ENCODE measurements around the gene RAB4B. TPM values are rescaled to one million over a fixed set of nuclear protein-coding genes. Genes with fewer than 3 reads are reported as not detected.

The RAB4B gene
- total and polyA plus RNA-seq, 12 donors: 25.8 to 135 (median 68.2) TPM

Other genes with a start within 250 kb of the RAB4B start
- gene SHKBP1, start 201.4 kb upstream of the RAB4B start, total RNA-seq: 10 to 100 TPM; 12.5 to 96.3 (median 49.7) TPM
- 100 to 1,000 TPM in 2 of 3 donors, 10 to 100 TPM in 1; 17.8 to 157 (median 118) TPM for gene SHKBP1, start 201.4 kb upstream of the RAB4B start, polyA plus RNA-seq
- 100 to 1,000 TPM in 6 of 9 donors, 10 to 100 TPM in 3; 17.7 to 205 (median 118) TPM for gene LTBP4, start 176.9 kb upstream of the RAB4B start, total RNA-seq
- 100 to 1,000 TPM in 2 of 3 donors, 10 to 100 TPM in 1; 15.3 to 272 (median 142) TPM for gene LTBP4, start 176.9 kb upstream of the RAB4B start, polyA plus RNA-seq
- gene NUMBL, start 87.6 kb upstream of the RAB4B start, total RNA-seq: 10 to 100 TPM in 7 of 9 donors, 1 to 10 TPM in 2; 5.9 to 53.5 (median 30.2) TPM
- gene NUMBL, start 87.6 kb upstream of the RAB4B start, polyA plus RNA-seq: 10 to 100 TPM in 2 of 3 donors, 1 to 10 TPM in 1; 3.2 to 60.6 (median 29.7) TPM
- gene COQ8B, start 61.4 kb upstream of the RAB4B start, total RNA-seq: 10 to 100 TPM; 21.6 to 80.4 (median 49.5) TPM
- 10 to 100 TPM; 13.7 to 69.3 (median 36.9) TPM for gene COQ8B, start 61.4 kb upstream of the RAB4B start, polyA plus RNA-seq
- 10 to 100 TPM; 10.9 to 36.1 (median 21.3) TPM for gene ITPKC, start 61.1 kb upstream of the RAB4B start, total RNA-seq
- gene ITPKC, start 61.1 kb upstream of the RAB4B start, polyA plus RNA-seq: 10 to 100 TPM in 2 of 3 donors, 1 to 10 TPM in 1; 7.8 to 27.6 (median 24.9) TPM
- gene ACTMAP, start 27.8 kb upstream of the RAB4B start, total RNA-seq: 10 to 100 TPM in 5 of 9 donors, 1 to 10 TPM in 4; 2.2 to 17.5 (median 12.0) TPM
- gene ACTMAP, start 27.8 kb upstream of the RAB4B start, polyA plus RNA-seq: 10 to 100 TPM in 2 of 3 donors, 1 to 10 TPM in 1; 7.9 to 28.0 (median 18.6) TPM
- 10 to 100 TPM; 18.5 to 91.3 (median 56.1) TPM for gene SNRPA, start 27.0 kb upstream of the RAB4B start, total RNA-seq
- gene SNRPA, start 27.0 kb upstream of the RAB4B start, polyA plus RNA-seq: 100 to 1,000 TPM in 2 of 3 donors, 10 to 100 TPM in 1; 92.1 to 176 (median 164) TPM
- gene MIA, start 2.7 kb upstream of the RAB4B start, total RNA-seq: 1 to 10 TPM in 3 of 9 donors, under 1 TPM in 1, not detected in 5; 0.74 to 9.2 (median 1.2) TPM
- 1 to 10 TPM in 2 of 3 donors, not detected in 1; 8.3 to 8.7 TPM for gene MIA, start 2.7 kb upstream of the RAB4B start, polyA plus RNA-seq
- 100 to 1,000 TPM in 6 of 9 donors, 10 to 100 TPM in 3; 79.2 to 169 (median 106) TPM for gene EGLN2, start 20.9 kb downstream of the RAB4B start, total RNA-seq
- gene EGLN2, start 20.9 kb downstream of the RAB4B start, polyA plus RNA-seq: 100 to 1,000 TPM in 1 of 3 donors, 10 to 100 TPM in 2; 53.1 to 122 (median 98.7) TPM
- gene CYP2A6, start 72.2 kb downstream of the RAB4B start, total RNA-seq: 1 to 10 TPM in 3 of 9 donors, under 1 TPM in 5, not detected in 1; 0.11 to 2.1 (median 0.70) TPM
- 1 to 10 TPM in 1 of 3 donors, under 1 TPM in 2; 0.51 to 1.7 (median 0.57) TPM for gene CYP2A6, start 72.2 kb downstream of the RAB4B start, polyA plus RNA-seq
- not detected for gene CYP2A7, start 104.0 kb downstream of the RAB4B start, total RNA-seq
- not detected for gene CYP2A7, start 104.0 kb downstream of the RAB4B start, polyA plus RNA-seq
- gene CYP2B6, start 213.0 kb downstream of the RAB4B start, total RNA-seq: under 1 TPM in 2 of 9 donors, not detected in 7; 0.15 to 0.32 TPM
- gene CYP2B6, start 213.0 kb downstream of the RAB4B start, polyA plus RNA-seq: under 1 TPM in 1 of 3 donors, not detected in 2; 0.22 TPM

Measured in adrenal gland (tissue), 12 donors.